Spleen (tissue), 7 donors: ENCODE measurements around the gene COL9A3.

Source experiments
- POLR2A ChIP-seq, 3 donors: fragments of 450-650 bp; IDR thresholded peaks; one replicate each; pipeline ENCODE4 v1.5.1; 2017; ENCODE audit warnings: antibody characterized with exemption in 3 of 3, mild to moderate bottlenecking in 1 of 3
- POLR2AphosphoS5 ChIP-seq, 3 donors: sonication (generic); formaldehyde crosslinking; IDR thresholded peaks; one replicate each; pipeline ENCODE4 v1.5.1; 2017; ENCODE audit warnings: antibody characterized with exemption in 3 of 3
- TF ChIP-seq, protein P1 (sequence below), 11 experiments: fragments of 200-600 bp in 7 of 11; fragments of 450-650 bp in 4 of 11; sonication (generic) in 4 of 11; IDR thresholded peaks in 8 of 11; conservative IDR thresholded peaks in 3 of 11; 1 replicate in 7 of 11; 2 replicates in 4 of 11; pipeline versions ENCODE4 v1.4.0 to v1.8.0; 2016 to 2021; ENCODE audit warnings: antibody characterized with exemption in 11 of 11, inconsistent platforms in 4 of 11, mild to moderate bottlenecking in 1 of 11
- donor health status: DM: no; HTN: no; CAD: no; lungs with moderate emphysema.
- donor health status: DM: no; HTN: no; CAD: no.
- donor health status: DM: no; HTN: no; CAD: no.

DNA sequence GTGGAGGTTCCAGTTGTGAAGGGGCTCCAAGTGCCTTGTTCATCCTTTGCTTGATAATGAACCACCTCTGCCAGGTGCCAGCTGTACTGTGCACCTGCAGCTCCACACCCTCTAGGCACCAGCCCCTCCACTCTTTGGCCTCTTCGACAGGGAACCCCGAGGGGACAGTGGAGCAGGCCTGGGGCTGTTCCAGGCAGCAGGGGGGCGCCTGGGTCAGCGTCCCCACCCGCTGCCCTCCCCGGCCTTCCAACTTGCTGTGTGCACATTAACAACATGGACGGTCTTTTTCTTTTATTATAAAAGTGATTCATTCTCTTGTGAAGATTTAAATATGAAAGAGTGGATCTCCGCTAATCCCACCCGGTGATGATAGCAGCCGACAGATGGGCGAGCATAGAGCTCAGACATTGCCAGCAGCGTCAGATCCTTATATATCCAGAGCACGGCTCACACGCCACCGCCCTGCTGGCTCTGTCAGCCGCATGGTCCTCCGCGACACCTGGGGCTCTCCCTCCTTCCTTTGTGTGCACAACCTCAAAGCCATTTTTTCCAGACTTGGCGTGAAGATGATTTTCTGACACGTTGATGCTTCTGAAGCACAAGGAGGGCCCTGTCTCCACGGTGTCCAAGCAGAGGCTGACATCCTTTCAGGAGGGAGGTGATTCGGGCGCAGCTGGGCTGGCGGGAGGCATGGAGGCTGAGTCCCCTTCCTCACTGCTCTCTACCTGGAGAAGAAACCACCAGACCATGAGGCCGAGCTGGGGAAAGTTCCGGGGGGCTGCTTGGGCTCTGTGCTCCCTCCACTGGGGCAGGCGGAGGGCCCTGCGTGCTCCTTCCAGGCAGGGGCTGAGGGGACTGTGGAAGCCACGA, 42.8 kb upstream of the COL9A3 start:
- TF ChIP-seq, protein P1, sequence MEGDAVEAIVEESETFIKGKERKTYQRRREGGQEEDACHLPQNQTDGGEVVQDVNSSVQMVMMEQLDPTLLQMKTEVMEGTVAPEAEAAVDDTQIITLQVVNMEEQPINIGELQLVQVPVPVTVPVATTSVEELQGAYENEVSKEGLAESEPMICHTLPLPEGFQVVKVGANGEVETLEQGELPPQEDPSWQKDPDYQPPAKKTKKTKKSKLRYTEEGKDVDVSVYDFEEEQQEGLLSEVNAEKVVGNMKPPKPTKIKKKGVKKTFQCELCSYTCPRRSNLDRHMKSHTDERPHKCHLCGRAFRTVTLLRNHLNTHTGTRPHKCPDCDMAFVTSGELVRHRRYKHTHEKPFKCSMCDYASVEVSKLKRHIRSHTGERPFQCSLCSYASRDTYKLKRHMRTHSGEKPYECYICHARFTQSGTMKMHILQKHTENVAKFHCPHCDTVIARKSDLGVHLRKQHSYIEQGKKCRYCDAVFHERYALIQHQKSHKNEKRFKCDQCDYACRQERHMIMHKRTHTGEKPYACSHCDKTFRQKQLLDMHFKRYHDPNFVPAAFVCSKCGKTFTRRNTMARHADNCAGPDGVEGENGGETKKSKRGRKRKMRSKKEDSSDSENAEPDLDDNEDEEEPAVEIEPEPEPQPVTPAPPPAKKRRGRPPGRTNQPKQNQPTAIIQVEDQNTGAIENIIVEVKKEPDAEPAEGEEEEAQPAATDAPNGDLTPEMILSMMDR (IDR thresholded peaks at IDR 0.05 in 8 of 11, conservative IDR thresholded peaks at IDR 0.05 in 3 of 11), result no peak
- TF ChIP-seq POLR2AphosphoS5 (IDR thresholded peaks at IDR 0.05) (no peak), POLR2A (IDR thresholded peaks at IDR 0.05) (no peak)
